ENCODE results near the gene TGM1.

Gene TGM1

DNA sequence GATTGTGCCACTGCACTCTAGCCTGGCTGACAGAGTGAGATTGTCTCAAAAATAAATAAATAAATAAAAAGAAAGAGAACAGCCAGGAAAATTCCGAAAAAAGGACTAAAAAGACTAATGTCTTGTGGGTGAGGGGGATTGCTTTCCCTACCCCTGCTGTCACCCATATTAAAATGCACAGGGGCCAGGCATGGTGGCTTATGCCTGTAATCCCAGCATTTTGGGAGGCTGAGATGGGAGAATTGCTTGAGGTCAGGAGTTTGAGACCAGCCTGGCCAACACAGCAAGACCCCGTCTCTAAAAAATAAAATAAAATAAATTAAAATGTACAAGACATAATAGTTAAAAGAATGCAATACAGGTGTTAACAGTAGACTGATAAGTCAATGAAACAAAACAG lies 30.5 kb upstream of the TGM1 start:
- in situ Hi-C loops (cut with MboI; ENCODE audit: low sequenced_read_pairs) = loop anchor here (10.0 kb wide), 1 partner anchor 49 kb away; the partner anchor contains the start of gene TINF2

DNA sequence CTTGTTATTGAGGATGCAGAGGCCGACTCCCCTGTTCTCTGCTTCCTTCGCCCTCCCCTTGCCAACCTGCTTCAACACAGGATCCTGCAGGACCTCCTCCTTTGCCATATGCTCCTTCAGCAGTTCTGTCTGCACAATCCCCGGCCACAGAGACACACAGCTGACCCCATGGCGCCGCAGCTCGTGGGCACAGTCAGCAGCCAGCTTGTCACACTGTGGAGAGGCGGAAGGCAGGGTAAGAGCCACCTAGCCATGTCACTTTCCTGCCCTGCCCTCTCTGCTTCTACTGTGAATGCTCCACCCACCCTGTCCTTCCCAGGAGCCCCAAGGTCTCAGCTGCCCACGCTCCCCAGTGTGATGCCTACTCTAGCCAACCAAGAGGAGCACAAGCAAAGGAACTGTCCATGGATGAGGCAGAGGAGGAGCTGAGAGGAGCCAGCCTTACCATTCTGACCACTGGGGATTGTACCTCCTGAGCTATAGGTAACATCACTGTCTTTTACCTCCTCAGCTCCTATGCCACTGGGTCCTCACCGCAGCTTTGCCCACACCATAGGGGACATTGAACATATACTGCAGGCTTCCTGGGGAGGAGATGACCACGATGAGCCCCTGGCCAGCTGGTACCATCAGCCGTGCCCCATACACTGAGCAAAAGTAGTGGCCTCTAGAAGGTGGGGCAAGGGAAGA lies 29.3 kb upstream of the TGM1 start:
- in situ Hi-C loops (cut with MboI; ENCODE audit: low sequenced_read_pairs) = loop anchor here (10.0 kb wide), 1 partner anchor 47 kb away; the partner anchor contains the start of gene TINF2

DNA sequence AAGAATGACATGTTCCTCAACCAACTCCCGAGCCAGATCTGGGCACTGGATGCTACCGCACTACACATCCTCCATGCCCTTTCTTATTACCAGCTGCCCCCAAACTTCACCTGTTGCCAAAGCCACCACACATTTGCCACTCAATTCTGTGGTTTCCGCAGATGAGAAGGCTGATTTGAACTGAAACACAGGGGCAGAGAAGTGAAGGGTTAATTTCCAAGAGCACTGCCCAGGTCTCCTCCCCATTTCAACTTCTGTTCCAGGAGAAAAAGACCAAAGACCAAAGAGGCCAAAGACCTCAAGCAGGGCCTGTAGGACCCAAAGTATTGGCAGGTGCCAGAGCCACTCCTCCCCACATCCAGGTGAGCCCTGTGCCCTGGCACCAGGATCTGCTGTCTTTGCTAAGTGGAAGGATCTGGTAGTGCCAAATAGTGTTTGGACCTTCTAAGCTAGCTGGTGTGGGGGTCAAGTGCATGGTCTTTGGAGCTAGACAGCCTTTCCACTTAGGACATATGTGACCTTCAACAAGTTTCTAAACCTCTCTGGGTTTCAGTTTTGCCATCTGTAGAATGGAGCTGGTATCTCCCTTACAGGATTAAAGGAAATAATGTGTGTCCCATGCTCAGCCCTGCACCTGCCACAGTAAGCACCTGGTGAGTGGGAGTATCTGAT lies 28.6 kb upstream of the TGM1 start:
- in situ Hi-C loops (cut with MboI; ENCODE audit: low sequenced_read_pairs) = loop anchor here (10.0 kb wide), 1 partner anchor 47 kb away; the partner anchor contains the start of gene TINF2

DNA sequence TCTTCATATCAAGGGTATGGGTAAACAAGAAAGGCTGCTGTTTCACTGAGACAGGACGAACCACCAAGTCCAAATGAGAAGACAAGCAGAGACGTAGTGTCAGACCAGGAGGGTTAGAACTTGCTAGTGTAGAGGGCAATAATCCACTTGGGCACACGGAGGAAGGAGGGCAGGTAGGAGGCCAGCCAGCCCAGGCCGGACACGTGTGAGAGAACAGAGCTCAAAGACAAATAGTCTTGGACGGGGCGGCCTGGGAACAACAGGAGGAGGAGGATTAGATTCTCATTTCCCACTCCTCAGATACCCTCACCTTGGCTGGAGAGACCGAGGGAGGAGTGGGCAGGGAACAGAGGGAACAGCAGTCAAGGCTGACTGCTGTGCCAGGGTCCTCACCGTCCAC lies 27.8 kb upstream of the TGM1 start:
- in situ Hi-C loops (cut with MboI; ENCODE audit: low sequenced_read_pairs) = loop anchor here (10.0 kb wide), 1 partner anchor 46 kb away; the partner anchor contains the start of gene TINF2

DNA sequence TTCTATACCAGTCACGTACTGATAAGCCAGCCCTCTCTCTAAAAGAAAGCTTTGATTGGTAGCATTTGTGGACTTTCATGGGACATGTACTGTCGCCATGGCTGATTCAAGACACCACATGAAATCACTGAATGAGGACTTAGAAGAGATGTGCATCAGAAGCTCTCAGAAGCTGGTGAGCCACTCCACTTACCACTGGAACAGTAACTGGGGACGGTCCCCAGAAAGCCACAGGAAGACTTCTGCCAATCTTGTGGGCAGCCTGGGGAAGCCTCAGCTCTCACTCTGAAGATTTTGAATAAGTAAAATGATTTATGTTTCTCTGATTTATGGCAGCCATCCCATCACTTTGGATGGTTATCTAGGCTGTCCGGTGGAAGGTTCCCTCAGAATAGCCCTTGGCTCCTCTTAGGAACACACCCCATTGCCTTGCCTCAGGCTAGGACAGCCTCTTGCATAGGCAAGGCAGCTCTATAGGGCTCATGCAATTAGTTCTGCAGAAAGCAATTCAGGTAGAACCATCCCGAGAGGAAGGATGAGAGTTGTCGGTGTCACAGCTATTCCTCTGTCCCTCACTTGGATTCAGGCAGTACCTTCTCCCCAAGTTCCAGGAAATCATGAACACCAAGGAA lies 26.8 kb upstream of the TGM1 start:
- in situ Hi-C loops (cut with MboI; ENCODE audit: low sequenced_read_pairs) = loop anchor here (10.0 kb wide), 1 partner anchor 45 kb away; the partner anchor contains the start of gene TINF2

DNA sequence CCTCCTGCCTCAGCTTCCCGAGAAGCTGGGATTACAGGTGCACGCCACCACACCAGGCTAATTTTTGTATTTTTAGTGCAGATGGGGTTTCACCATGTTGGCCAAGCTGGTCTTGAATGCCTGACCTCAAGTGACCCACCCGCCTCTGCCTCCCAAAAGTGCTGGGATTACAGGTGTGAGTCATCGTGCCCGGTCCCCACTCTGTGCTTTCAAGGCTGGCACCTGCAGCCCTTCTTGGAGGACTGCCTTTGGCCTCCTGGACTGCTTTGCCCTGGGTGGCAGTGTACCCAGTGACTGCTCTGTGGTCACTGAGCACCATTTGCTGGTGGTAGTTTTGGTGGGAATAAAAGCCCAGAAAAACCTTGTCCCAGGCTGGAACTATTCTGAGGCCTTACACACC lies 24.0 kb upstream of the TGM1 start:
- in situ Hi-C loops (cut with MboI; ENCODE audit: low sequenced_read_pairs) = no loop called here

DNA sequence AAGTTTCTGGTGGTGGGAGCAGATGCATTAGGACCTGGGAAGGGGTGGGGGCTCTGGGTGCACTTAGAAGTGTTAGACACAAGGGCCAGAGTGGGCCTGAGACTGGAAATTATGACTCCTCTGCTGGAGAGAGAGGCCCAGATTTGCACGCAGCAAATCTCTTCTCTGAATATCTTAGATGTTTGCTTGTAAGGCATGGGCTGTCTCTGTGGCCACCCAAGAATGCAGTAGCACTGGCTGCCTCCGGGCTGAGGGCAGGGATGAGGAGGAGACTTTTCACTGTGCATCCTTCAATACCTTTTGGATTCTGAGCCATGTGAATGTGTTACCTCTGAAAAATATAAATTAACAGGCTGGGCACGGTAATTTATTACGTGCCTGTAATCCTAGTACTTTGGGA lies 22.4 kb upstream of the TGM1 start:
- in situ Hi-C loops (cut with MboI; ENCODE audit: low sequenced_read_pairs) = no loop called here

DNA sequence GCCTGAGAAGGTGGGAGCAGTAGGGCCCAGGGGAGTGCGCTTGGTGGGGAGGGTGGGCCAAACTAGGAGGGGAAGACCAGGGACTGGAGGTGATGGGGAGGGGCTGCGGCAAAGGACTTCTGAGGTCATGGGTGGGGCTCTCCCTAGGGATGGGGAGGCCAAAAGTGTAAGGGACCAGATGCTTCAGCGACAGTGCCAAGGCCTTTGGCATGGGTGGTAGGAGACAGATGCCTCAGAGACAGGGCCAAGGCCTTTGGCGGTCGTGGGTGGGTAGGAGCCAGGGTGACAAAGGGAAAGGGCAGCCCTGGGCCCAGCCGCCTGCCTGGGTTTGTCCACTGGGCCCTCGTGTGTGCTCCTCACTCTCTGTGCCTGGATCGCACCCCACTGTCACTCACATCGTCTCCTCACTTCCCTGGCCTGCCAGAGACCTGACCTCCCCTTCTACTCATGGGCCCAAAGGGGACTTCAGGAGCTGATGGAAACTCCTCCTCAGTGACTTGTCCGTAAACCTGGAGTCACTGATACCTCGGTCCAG lies 21.6 kb upstream of the TGM1 start:
- in situ Hi-C loops (cut with MboI; ENCODE audit: low sequenced_read_pairs) = no loop called here

DNA sequence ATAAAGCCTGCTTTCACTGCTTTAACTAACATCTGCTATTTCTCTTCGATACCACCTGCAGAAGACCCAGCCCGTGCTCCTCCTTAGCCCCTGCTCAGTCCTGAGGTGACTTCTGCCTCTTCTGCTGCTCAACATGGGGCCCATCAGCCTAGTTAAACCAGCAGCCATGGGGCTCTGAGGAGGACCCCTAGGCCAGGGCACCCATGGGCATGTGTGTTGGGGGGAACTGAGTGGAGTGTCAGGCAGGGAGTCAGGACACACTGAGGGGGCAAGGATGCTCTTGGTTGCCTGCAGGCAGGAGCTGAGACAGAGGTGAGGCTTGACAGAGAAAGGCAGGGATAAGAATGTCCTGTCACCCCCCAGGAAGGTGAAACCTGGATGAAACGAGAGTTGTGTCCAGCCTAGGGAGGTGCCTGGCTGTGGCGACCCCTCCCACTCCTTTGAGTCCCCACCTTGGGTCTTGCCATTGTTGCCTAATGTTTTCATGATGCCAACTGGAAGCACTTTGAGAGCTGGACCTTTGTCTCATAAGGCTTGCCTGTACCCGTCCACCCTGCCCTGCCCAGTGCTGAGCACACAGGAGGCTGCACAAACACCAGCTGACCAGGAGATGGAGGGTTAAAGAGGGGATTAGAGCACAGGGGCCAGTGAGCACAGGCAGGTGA lies 21.0 kb upstream of the TGM1 start:
- in situ Hi-C loops (cut with MboI; ENCODE audit: low sequenced_read_pairs) = no loop called here

DNA sequence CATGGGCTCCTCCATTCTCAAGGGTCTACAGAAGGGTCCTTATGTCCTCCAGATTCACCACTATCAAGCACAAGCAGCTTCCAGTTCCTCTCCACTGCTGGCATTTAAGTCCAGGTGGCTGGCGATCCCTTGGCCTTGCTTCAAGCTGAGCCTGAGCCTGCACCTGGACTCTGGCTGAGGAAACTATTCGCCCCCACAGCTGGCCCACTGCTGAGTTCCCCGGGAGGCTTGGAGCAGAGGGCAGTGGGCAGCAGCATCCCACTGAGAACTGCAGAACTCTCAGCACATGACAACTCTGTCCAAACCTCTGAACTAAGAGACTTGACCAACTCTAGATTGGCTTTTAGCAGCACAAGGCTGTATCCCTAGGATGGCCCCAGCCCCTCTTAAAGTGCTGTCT lies 19.8 kb upstream of the TGM1 start:
- in situ Hi-C loops (cut with MboI; ENCODE audit: low sequenced_read_pairs) = no loop called here

DNA sequence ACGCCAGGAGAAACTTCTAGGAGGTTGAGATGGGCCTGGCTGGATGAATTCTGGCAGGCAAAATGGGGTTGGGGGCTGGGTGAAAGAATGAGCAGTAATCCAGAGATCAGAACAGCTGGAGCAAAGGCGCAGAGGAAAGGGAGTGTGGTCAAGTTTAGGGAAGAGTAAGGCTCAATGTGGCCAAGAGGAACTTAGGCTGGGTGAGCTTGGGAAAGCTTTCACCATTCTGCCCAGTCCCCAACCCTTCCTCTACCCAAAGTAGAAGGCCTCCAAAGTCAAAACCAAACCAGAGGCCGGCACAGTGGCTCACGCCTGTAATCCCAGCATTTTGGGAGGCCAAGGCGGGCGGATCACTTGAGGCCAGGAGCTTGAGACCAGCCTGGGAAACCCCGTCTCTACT lies 18.7 kb upstream of the TGM1 start:
- in situ Hi-C loops (cut with MboI; ENCODE audit: low sequenced_read_pairs) = no loop called here

DNA sequence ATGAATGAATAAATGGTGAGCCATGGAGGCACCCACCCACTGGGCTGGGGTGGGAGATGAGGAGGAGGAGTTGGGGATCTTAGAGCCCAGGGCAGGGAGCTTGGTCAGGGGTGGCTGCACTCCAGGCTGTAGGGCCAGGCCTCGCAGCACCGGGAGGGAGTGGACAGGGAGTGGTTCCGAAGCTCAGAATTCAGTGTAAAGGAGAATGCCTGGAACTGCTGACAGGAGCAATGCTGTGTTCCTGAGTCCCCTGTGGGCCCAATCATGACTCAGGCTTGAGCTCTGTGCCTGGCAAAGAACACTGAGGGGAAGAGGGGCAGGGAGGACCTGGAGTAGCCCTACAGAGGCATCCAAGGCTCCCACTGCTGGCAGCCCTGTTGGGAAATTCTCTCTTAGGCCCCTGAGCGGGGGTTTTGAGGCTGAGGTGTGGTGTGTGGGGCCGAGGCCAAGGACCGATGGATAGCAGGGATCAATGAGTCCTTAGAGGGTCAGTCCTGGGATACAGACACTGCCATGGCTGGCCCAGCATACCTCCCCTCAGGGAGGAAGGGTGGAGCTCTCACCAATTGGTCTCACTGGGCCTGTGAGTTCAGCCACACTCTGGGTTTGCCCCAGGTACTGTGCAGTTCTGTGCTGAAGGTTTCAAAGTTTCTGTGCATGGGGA lies 18.0 kb upstream of the TGM1 start:
- in situ Hi-C loops (cut with MboI; ENCODE audit: low sequenced_read_pairs) = no loop called here

DNA sequence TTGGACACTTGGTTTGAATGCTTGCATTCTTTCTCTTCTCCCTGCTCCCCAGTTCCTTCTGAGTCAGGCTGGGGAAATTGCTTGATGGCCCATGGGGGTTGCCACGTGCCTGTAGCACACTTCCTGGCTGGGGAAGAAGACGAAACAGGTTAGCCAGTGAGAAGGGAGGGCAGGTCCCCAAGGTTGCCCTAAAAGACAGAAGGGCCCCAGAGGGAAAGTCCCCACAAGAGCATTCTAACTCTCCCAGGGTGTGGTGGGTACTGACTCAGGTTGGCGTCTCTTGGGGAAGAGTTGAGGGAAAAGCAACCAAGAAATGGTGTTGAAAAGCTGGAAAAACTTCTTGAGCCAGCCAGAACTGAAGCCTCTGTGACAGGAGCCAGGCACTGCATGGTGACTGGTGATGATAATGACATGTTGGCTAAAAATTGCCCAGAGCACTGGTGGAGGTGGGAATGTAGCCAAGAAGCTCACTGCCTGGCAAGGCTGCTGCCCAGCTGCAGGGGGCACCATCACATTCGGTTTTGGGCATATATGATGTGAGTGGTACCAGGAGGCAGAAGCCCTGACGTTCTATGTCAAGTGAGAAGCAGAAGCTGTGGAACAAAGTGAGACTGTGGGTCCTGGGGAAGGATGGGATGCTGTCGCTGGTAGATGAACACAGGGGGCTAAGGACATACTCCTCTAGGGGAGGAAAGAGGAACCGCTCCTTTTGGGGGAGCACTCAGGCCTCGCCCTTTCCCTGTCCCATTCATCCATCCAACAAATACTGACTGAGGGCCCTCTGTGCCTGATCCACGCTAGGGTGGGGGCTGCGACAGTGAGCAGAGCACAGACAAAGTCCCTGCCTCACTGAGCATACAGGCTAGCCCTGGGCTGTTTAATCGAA lies 16.6 kb upstream of the TGM1 start:
- in situ Hi-C loops (cut with MboI; ENCODE audit: low sequenced_read_pairs) = no loop called here

DNA sequence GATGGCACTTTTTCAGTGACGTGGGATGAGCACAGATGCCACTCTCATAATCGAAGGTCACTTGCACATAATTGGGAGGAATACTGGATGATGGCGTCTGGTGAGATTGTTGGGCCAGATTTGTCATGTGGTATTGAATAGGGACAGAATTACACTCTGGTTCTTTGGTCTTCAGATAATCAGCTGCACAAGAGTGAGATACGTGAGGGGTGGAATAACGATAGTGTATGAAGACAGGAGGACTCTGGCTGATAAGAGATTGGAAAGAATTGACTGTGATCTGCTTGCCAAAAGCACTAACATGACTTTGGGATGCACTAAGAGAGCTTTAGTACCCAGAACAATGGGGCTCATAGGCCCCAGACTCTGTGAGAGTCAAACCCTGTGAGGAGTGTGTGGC lies 15.4 kb upstream of the TGM1 start:
- in situ Hi-C loops (cut with MboI; ENCODE audit: low sequenced_read_pairs) = no loop called here

DNA sequence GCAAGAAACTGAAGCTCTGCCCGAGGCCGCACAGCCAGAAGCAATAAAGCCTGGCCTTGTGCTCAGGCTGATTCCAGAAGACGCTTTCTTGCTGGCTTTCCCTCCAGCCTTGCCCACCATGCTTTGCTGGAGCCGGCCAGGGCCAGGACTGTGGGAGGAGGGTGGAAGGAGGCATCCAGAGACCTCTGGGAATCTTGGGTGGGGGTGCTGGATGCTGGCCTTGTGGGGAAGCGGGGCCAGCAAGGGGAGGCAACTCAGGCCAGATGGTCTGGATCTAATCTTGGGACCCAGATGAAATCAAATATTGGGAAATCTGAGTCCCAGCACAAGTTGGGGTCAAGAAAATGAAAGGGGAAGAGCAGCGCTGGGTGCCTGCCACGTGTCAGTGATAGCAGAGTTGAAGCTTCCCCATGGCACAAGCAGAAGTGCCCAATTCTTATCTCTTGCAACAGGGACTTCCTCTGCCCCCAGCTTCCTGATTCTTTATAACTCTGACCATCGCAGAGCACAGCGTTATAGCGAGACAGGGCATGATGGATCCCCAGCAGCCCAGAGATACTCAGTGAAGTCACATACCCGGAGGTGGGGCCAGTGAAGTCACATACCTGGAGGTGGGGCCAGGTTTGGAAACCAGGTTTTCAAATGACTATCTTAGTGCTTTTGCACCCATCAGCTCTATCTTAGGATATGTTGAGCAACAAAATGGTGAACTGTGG lies 14.8 kb upstream of the TGM1 start:
- in situ Hi-C loops (cut with MboI; ENCODE audit: low sequenced_read_pairs) = no loop called here

DNA sequence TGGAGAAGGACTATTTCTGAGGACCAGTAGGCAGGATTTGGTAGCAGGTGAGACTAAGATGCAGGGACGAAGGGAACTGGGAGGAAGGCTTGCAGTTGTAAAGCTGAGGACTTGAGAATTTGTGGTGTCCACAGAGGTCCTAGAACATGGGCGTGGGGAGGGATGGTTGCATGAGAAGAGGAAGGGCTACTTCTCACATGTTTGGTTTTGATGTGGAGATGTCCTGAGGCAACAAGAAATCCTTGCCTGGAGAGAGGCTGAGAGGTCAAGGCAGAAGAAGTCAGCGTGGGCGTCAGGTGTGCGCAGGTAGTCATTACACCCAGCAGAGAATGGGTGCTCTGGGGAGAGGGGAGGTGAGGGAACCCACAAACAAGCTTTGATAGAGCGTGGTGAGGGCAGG lies 14.1 kb upstream of the TGM1 start:
- in situ Hi-C loops (cut with MboI; ENCODE audit: low sequenced_read_pairs) = no loop called here

DNA sequence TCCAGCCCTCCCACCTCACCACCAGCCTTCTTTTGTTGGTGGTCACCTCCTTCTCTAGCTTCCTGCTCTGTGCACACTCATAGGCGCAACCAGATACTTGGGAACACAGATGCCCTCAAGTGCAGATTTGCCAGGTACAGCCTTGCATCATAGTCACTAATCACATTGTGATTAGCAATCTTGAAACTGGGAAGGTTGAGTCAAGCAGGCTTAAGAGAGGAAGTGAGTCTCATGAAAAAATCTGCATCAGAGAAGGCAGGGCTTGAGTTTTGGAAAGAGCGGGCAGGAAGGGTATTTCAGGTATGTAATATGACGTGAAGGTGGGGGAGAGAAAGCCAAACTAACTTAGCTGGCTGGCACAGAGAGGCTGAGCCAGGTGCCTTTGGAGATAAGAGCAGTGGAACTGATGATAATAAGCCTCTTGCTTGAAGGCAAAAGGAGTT lies 11.1 kb upstream of the TGM1 start:
- in situ Hi-C loops (cut with MboI; ENCODE audit: low sequenced_read_pairs) = no loop called here

DNA sequence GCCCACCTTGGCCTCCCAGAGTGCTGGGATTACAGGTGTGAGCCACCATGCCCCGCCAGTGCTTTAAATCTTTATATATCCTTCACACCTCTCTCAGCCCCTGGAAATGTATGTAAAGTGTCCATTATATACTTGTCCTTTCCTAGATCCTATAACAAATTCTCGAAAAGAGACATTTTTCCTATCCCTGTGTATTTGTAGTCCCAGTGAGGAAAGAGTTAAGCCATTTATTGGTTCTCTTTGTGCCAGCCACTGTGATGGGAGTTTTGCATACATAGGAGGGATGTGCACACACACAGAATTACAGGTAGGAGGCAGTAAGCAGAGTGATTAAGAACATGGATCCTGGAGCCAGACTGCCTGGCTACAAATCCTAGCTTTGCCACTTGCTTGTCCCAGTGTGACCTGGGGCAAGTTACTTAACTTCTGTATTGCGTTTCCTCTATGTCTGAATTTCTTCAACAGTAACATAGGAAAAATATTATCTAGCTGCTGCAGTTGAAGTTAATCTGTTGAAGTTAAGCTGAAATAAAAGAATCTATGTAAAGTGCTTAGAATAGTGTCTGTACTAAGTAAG lies 10.5 kb upstream of the TGM1 start:
- in situ Hi-C loops (cut with MboI; ENCODE audit: low sequenced_read_pairs) = no loop called here

DNA sequence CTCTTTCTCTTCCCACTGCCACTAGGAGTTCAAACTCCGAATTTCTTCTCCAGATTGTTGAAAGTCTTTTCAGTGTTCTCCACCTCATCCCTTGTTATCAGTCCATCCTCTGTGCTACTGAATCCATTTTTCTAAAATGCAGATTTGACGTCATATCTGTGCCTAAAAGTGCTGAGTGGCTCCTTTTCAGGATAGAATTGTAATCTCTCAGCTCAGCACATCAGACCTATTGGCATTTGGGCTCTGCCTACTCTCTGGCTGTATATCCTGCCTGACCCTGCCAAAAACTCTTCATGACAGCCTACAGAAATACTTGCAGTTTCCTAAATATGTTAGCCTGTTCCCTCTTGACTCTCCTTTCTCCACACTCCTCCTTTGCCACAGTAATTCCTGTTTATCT lies 9.5 kb upstream of the TGM1 start:
- in situ Hi-C loops (cut with MboI; ENCODE audit: low sequenced_read_pairs) = no loop called here

Measured in HL-60/S4 treated with phorbol 12-myristate 13-acetate at 8.2 ng/mL for 4 days and 3 days (cell line).